HG03097 (cell line): Measurements from ENCODE around the gene PRX.
"Not testable (repeated sequence)": the region's sequence is repeated elsewhere in the genome, so short reads cannot be mapped to it uniquely, and the experiment has no call there.

Experiments used
- ATAC-seq: cut with Tn5 transposase; IDR thresholded peaks from one replicate; pipeline ENCODE4 v1.9.1; 2021; ENCODE audit not compliant: unreplicated experiment, low FRiP score

Gene PRX

GRCh38 chr19:40442328-40443130 is 29.4 kb upstream of the PRX start:
- no peak for ATAC-seq

GRCh38 chr19:40441719-40442253 is 28.6 kb upstream of the PRX start:
- ATAC-seq = no peak

GRCh38 chr19:40438284-40438683 is 25.1 kb upstream of the PRX start:
- ATAC-seq = no peak

GRCh38 chr19:40433391-40434216 is 20.4 kb upstream of the PRX start:
- peak; percentile 56 for ATAC-seq

- ATAC-seq = not testable (repeated sequence)
Observed at GRCh38 chr19:40432760-40433159, 19.6 kb upstream of the PRX start.

GRCh38 chr19:40431698-40432097 is 18.5 kb upstream of the PRX start:
- ATAC-seq = no peak

- ATAC-seq = not testable (repeated sequence)
Observed at GRCh38 chr19:40430242-40430641, 17.1 kb upstream of the PRX start.

GRCh38 chr19:40428197-40428596 is 15.0 kb upstream of the PRX start:
- not testable (repeated sequence) for ATAC-seq

GRCh38 chr19:40425450-40426287 is 12.5 kb upstream of the PRX start, which contains the start of gene SERTAD1:
SERTAD1 (minus strand) TSS chr19:40425992; CDS start chr19:40423546, 2,446 bp downstream.
- ATAC-seq = peak; percentile 87

GRCh38 chr19:40424637-40425449 is 11.7 kb upstream of the PRX start:
- no peak for ATAC-seq

GRCh38 chr19:40423938-40424337 is 10.8 kb upstream of the PRX start:
- ATAC-seq = no peak

- ATAC-seq = no peak
Observed at GRCh38 chr19:40422748-40423566, 9.8 kb upstream of the PRX start.

- ATAC-seq = no peak
Observed at GRCh38 chr19:40421993-40422747, 9.0 kb upstream of the PRX start.

GRCh38 chr19:40420766-40421765 is 7.9 kb upstream of the PRX start:
- peak; percentile 35 for ATAC-seq

- no peak for ATAC-seq
Observed at GRCh38 chr19:40420451-40420765, 7.2 kb upstream of the PRX start.

- ATAC-seq = no peak
Observed at GRCh38 chr19:40419780-40420179, 6.6 kb upstream of the PRX start.

GRCh38 chr19:40419066-40419612 is 6.0 kb upstream of the PRX start:
- ATAC-seq = no peak
